MM.1S (cell line): Measurements from ENCODE around the gene SULT2A1.

Experiments used
- DNase-seq: peaks from one replicate; pipeline ENCODE4 v3.0.0-alpha.2; 2015
- H2AFZ ChIP-seq: fragments of 300-600 bp; sonication (generic); 2 replicates; pipeline ENCODE4 v1.6.0; 2016; ENCODE audit warnings: antibody characterized with exemption, low read length
- H3F3A ChIP-seq: fragments of 300-600 bp; sonication (generic); 2 replicates; pipeline ENCODE4 v1.6.1; 2016; ENCODE audit warnings: mild to moderate bottlenecking, antibody characterized with exemption, low read length, moderate library complexity, mixed read lengths; ENCODE audit not compliant: insufficient read depth
- H3K27ac ChIP-seq: fragments of 300-600 bp; sonication (generic); 2 replicates; pipeline ENCODE4 v1.5.1; 2016; ENCODE audit warnings: mild to moderate bottlenecking, low read length
- H3K27me3 ChIP-seq: fragments of 300-600 bp; sonication (generic); replicated peaks from 2 replicates; pipeline ENCODE4 v1.6.0; 2016; ENCODE audit warnings: low read length; ENCODE audit not compliant: insufficient read depth
- H3K36me3 ChIP-seq: fragments of 300-600 bp; sonication (generic); replicated peaks from 2 replicates; pipeline ENCODE4 v1.6.1; 2016; ENCODE audit warnings: mild to moderate bottlenecking, low read length, mixed read lengths; ENCODE audit not compliant: insufficient read depth
- H3K4me1 ChIP-seq: fragments of 300-600 bp; sonication (generic); 2 replicates; pipeline ENCODE4 v1.6.1; 2016; ENCODE audit warnings: low read length, mixed read lengths
- H3K4me2 ChIP-seq: fragments of 300-600 bp; sonication (generic); 2 replicates; pipeline ENCODE4 v1.6.0; 2016; ENCODE audit warnings: low read depth, low read length
- H3K4me3 ChIP-seq: fragments of 300-600 bp; sonication (generic); 2 replicates; pipeline ENCODE4 v1.5.1; 2016; ENCODE audit warnings: low read length, mixed read lengths
- H3K79me2 ChIP-seq: fragments of 300-600 bp; sonication (generic); 2 replicates; pipeline ENCODE4 v1.6.1; 2016; ENCODE audit warnings: mixed run types, low read length, mixed read lengths
- H3K9ac ChIP-seq: fragments of 300-600 bp; sonication (generic); 2 replicates; pipeline ENCODE4 v1.6.1; 2016; ENCODE audit warnings: low read length, mixed read lengths
- H3K9me2 ChIP-seq: fragments of 300-600 bp; sonication (generic); replicated peaks from 2 replicates; pipeline ENCODE4 v1.6.1; 2016; ENCODE audit warnings: mild to moderate bottlenecking, low read length, mixed read lengths; ENCODE audit not compliant: insufficient read depth
- H3K9me3 ChIP-seq: fragments of 300-600 bp; sonication (generic); replicated peaks from 2 replicates; pipeline ENCODE4 v1.6.1; 2016; ENCODE audit warnings: mild to moderate bottlenecking, low read length, mixed read lengths; ENCODE audit not compliant: insufficient read depth
- H4K20me1 ChIP-seq: fragments of 300-600 bp; sonication (generic); 2 replicates; pipeline ENCODE4 v1.6.1; 2016; ENCODE audit warnings: mild to moderate bottlenecking, low read length, moderate library complexity, mixed read lengths; ENCODE audit not compliant: insufficient read depth
- CTCF ChIP-seq: fragments of 300-600 bp; sonication (generic); IDR thresholded peaks from 2 replicates; pipeline ENCODE4 v1.5.1; 2016; ENCODE audit warnings: antibody characterized with exemption, low read length, mixed read lengths
- EZH2 ChIP-seq: fragments of 300-600 bp; sonication (generic); optimal IDR thresholded peaks from 2 replicates; pipeline ENCODE3; 2017; ENCODE audit warnings: low read depth, mild to moderate bottlenecking, antibody characterized with exemption, low read length, mixed read lengths
- EZH2phosphoT487 ChIP-seq: fragments of 300-600 bp; sonication (generic); IDR thresholded peaks from 2 replicates; pipeline ENCODE4 v1.6.1; 2018; ENCODE audit warnings: antibody characterized with exemption, low read length

The SULT2A1 gene

GRCh38 chr19:47891622-47891922 lies 5.5 kb upstream of the SULT2A1 start:
- no peak for DNase-seq
- Histone ChIP-seq H3K4me1 (no peaks in the 10 kb centered on the region), H3K9ac (no peak overlapping the region), H4K20me1 (no peaks in the 10 kb centered on the region), H3K27me3 (peaks cover 82% of the 10 kb centered on the region), H3K27ac (no peak overlapping the region), H3K4me2 (no peak overlapping the region), H3K4me3 (no peak overlapping the region), H2AFZ (no peak overlapping the region), H3K79me2 (no peaks in the 10 kb centered on the region), H3K9me3 (no peaks in the 10 kb centered on the region), H3K9me2 (no peaks in the 10 kb centered on the region), H3K36me3 (no peaks in the 10 kb centered on the region), H3F3A (no peaks in the 10 kb centered on the region)
- TF ChIP-seq EZH2 (no peak), CTCF (no peak), EZH2phosphoT487 (no peak)

DNA sequence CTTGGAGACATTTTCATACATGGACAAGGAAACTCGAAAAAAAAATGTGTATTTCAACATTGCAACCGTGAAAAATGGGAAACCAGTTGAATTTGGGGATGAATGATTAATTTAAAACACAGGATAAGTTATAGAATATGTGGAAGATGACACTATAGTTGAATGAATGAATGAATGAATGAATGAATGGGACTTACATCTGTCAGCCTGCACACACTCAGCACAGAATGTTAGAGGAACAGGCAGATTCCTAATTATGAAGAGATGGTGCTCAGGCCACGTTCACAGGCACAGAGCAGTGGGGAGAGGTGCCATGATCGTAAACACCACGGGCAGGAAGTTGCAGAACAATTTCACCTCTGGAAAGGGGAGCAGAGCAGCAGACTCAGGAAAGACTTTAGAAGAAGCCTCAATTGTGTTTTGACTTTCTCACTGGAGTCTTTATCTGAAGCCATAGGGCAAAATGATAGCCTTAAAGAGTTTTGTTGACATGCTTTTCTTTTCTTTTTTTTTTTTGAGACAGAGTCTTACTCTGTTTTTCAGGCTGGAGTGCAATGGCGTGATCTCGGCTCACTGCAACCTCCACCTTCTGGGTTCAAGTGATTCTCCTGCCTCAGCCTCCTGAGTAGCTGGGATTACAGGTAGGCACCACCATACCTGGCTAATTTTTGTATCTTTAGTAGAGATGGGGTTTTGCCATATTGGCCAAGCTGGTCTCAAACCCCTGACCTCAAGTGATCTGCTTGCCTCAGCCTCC lies 4.9 kb upstream of the SULT2A1 start:
- no peak overlapping the region for H3K4me2 ChIP-seq

DNA sequence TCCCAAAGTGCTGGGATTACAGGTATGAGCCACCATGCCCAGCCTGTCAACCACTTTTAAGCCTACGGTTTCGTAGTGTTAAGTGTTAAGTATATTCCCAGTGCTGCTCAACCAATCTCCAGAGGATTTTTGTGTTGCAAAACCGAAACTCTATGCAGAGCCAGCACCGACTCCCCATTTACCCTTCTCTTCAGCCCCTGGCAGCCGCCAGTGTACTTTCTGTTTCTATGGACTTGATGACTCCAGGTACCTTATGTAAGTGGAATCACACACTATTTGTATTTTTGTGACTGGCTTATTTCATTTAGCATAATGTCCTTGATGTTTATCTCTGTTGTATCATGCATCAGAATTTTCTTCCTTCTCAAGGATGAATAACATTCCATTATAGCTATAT lies 1.1 kb downstream of the SULT2A1 start:
- peaks cover 80% of the 10 kb centered on the region for H3K27me3 ChIP-seq
- no peak overlapping the region for H2AFZ ChIP-seq
- H3K36me3 ChIP-seq, result no peaks in the 10 kb centered on the region
- no peaks in the 10 kb centered on the region for H3K79me2 ChIP-seq
- H3K9ac ChIP-seq, result no peak overlapping the region
- H3K4me1 ChIP-seq, result no peaks in the 10 kb centered on the region
- no peaks in the 10 kb centered on the region for H3K9me2 ChIP-seq
- TF ChIP-seq CTCF (no peak), EZH2 (no peak), EZH2phosphoT487 (no peak)
- no peak overlapping the region for H3K4me3 ChIP-seq
- no peak overlapping the region for H3K4me2 ChIP-seq
- no peaks in the 10 kb centered on the region for H3F3A ChIP-seq
- DNase-seq, result no peak
- no peak overlapping the region for H3K27ac ChIP-seq
- no peaks in the 10 kb centered on the region for H3K9me3 ChIP-seq
- H4K20me1 ChIP-seq, result no peaks in the 10 kb centered on the region

More for the DNA sequence above, 4.9 kb upstream of the SULT2A1 start:
- Histone ChIP-seq H3K79me2 (no peaks in the 10 kb centered on the region), H3K27ac (no peak overlapping the region), H3K9ac (no peak overlapping the region), H4K20me1 (no peaks in the 10 kb centered on the region), H2AFZ (no peak overlapping the region), H3K4me1 (no peaks in the 10 kb centered on the region), H3K4me3 (no peak overlapping the region), H3K9me2 (no peaks in the 10 kb centered on the region), H3K9me3 (no peaks in the 10 kb centered on the region), H3K36me3 (no peaks in the 10 kb centered on the region), H3F3A (no peaks in the 10 kb centered on the region), H3K27me3 (peaks cover 82% of the 10 kb centered on the region)
- DNase-seq, result no peak
- TF ChIP-seq EZH2, result no peak

GRCh38 chr19:47882890-47883289 lies 3.2 kb downstream of the SULT2A1 start:
- Histone ChIP-seq H2AFZ (no peak overlapping the region), H3F3A (no peaks in the 10 kb centered on the region), H3K9me3 (no peaks in the 10 kb centered on the region), H3K9ac (no peak overlapping the region), H3K9me2 (no peaks in the 10 kb centered on the region), H3K36me3 (no peaks in the 10 kb centered on the region), H3K79me2 (no peaks in the 10 kb centered on the region), H3K27me3 (peaks cover 78% of the 10 kb centered on the region), H3K4me1 (no peaks in the 10 kb centered on the region), H3K4me3 (no peak overlapping the region), H3K27ac (no peak overlapping the region), H4K20me1 (no peaks in the 10 kb centered on the region), H3K4me2 (no peak overlapping the region)
- TF ChIP-seq EZH2 (no peak), EZH2phosphoT487 (no peak), CTCF (no peak)
- no peak for DNase-seq
